Measurements from ENCODE around the gene TMEM179. TPM values are rescaled to one million over a fixed set of nuclear protein-coding genes. Genes with fewer than 3 reads are reported as not detected.

Gene TMEM179
- total and polyA plus RNA-seq, 2 of the 8 experiments (the other 6 are each of a cell fraction or from before 2014, with no cell fraction given) = 2.9 to 4.0 TPM

DNA sequence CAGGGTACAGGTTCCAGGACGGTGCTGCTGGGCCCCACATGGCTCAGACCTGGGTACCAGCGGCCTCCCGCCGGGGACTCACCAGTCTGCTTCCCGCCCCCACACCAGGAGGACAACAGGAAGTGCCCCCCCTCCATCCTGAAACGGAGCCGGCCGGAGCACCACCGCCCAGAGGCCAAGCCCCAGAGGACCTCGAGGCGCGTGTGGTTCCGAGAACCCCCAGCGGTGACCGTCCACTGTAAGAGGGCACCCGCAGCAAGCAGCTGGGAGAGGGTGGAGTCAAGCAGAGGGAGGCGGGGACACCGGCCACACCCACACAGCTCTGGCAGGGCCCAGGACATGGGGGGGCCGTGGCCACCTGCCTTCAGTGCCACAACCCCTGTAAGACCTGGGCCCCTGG, 16.9 kb downstream of the TMEM179 start (continued):
- TF ChIP-seq CHD7 (IDR thresholded peaks at IDR 0.05; ENCODE audit: insufficient replicate concordance, low read length) (no peak), NRF1 (IDR thresholded peaks at IDR 0.05; ENCODE audit: low read depth, low read length) (no peak), KDM5A (IDR thresholded peaks at IDR 0.05; ENCODE audit: low read length) (no peak), CREB1 (IDR thresholded peaks at IDR 0.05) (no peak), CHD2 (IDR thresholded peaks at IDR 0.05; ENCODE audit: low read length) (no peak), RNF2 (IDR thresholded peaks at IDR 0.05; ENCODE audit: borderline replicate concordance, low read depth, low read length, missing control alignments, poor library complexity, severe bottlenecking) (no peak), CBX8 (IDR thresholded peaks at IDR 0.05; ENCODE audit: borderline replicate concordance, low read depth, low read length) (no peak), RXRA (IDR thresholded peaks at IDR 0.05; ENCODE audit: insufficient read depth, low read depth, low read length) (no peak), SAP30 (IDR thresholded peaks at IDR 0.05; ENCODE audit: insufficient read depth, insufficient replicate concordance, low read length) (no peak), YY1 (IDR thresholded peaks at IDR 0.05; ENCODE audit: low read depth, low read length) (no peak)
- TF ChIP-seq, protein P1, sequence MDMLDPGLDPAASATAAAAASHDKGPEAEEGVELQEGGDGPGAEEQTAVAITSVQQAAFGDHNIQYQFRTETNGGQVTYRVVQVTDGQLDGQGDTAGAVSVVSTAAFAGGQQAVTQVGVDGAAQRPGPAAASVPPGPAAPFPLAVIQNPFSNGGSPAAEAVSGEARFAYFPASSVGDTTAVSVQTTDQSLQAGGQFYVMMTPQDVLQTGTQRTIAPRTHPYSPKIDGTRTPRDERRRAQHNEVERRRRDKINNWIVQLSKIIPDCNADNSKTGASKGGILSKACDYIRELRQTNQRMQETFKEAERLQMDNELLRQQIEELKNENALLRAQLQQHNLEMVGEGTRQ (IDR thresholded peaks at IDR 0.05; ENCODE audit: low read length) = no peak

Data from H1 (cell line).